HG02763 (cell line): ENCODE results near the gene FCRL3.
"Not testable (repeated sequence)": the region's sequence is repeated elsewhere in the genome, so short reads cannot be mapped to it uniquely, and the experiment has no call there.

Experiments
- ATAC-seq: cut with Tn5 transposase; IDR thresholded peaks from one replicate; pipeline ENCODE4 v1.9.1; 2021; ENCODE audit warnings: mild to moderate bottlenecking, moderate library complexity; ENCODE audit not compliant: unreplicated experiment

The FCRL3 gene

GRCh38 chr1:157700732-157701131 lies at the start of gene FCRL3:
TSS of gene FCRL3 (minus strand) at chr1:157700769. CDS start at chr1:157700489, 280 bp downstream.
- no peak for ATAC-seq

- no peak for ATAC-seq
Measured at GRCh38 chr1:157748262-157748817, 47.8 kb upstream of the FCRL3 start.

GRCh38 chr1:157739229-157739901 lies 38.8 kb upstream of the FCRL3 start:
- ATAC-seq, result no peak

GRCh38 chr1:157735991-157736390 lies 35.4 kb upstream of the FCRL3 start:
- ATAC-seq, result not testable (repeated sequence)

GRCh38 chr1:157734321-157734720 lies 33.8 kb upstream of the FCRL3 start:
- no peak for ATAC-seq

- no peak for ATAC-seq
Measured at GRCh38 chr1:157732755-157733154, 32.2 kb upstream of the FCRL3 start.

GRCh38 chr1:157725221-157725577 lies 24.6 kb upstream of the FCRL3 start:
- no peak for ATAC-seq

GRCh38 chr1:157724537-157725220 lies 24.1 kb upstream of the FCRL3 start:
- no peak for ATAC-seq

GRCh38 chr1:157723157-157723556 lies 22.6 kb upstream of the FCRL3 start:
- no peak for ATAC-seq

- ATAC-seq, result no peak
Measured at GRCh38 chr1:157721985-157722384, 21.4 kb upstream of the FCRL3 start.

GRCh38 chr1:157715736-157716135 lies 15.2 kb upstream of the FCRL3 start:
- ATAC-seq, result no peak

- ATAC-seq, result no peak
Measured at GRCh38 chr1:157711802-157712201, 11.2 kb upstream of the FCRL3 start.

- ATAC-seq, result no peak
Measured at GRCh38 chr1:157704878-157705277, 4.3 kb upstream of the FCRL3 start.

- no peak for ATAC-seq
Measured at GRCh38 chr1:157703981-157704380, 3.4 kb upstream of the FCRL3 start.

- no peak for ATAC-seq
Measured at GRCh38 chr1:157702308-157702825, 1.8 kb upstream of the FCRL3 start.

- no peak for ATAC-seq
Measured at GRCh38 chr1:157700305-157700704, 264 bp downstream of the FCRL3 start.

GRCh38 chr1:157697781-157698569 lies 2.6 kb downstream of the FCRL3 start:
- ATAC-seq, result no peak

GRCh38 chr1:157696966-157697628 lies 3.5 kb downstream of the FCRL3 start:
- ATAC-seq, result no peak

GRCh38 chr1:157695417-157695816 lies 5.2 kb downstream of the FCRL3 start:
- ATAC-seq, result no peak

- no peak for ATAC-seq
Measured at GRCh38 chr1:157691285-157691920, 9.2 kb downstream of the FCRL3 start.
